Uterus (tissue), 2 donors: ENCODE results near the gene STYK1.

Experiments
- CTCF ChIP-seq, 4 experiments: fragments of 200-600 bp in 2 of 4; fragments of 450-650 bp in 2 of 4; sonication (generic) in 2 of 4; IDR thresholded peaks; one replicate each; pipeline ENCODE4 v1.5.1; 2016 to 2019; ENCODE audit warnings: antibody characterized with exemption in 4 of 4, mild to moderate bottlenecking in 2 of 4, moderate library complexity in 1 of 4
- POLR2A ChIP-seq, 2 donors: fragments of 450-650 bp; IDR thresholded peaks; one replicate each; pipeline ENCODE4 v1.6.1; 2016; ENCODE audit warnings: antibody characterized with exemption in 2 of 2, mild to moderate bottlenecking in 1 of 2, moderate library complexity in 1 of 2

DNA sequence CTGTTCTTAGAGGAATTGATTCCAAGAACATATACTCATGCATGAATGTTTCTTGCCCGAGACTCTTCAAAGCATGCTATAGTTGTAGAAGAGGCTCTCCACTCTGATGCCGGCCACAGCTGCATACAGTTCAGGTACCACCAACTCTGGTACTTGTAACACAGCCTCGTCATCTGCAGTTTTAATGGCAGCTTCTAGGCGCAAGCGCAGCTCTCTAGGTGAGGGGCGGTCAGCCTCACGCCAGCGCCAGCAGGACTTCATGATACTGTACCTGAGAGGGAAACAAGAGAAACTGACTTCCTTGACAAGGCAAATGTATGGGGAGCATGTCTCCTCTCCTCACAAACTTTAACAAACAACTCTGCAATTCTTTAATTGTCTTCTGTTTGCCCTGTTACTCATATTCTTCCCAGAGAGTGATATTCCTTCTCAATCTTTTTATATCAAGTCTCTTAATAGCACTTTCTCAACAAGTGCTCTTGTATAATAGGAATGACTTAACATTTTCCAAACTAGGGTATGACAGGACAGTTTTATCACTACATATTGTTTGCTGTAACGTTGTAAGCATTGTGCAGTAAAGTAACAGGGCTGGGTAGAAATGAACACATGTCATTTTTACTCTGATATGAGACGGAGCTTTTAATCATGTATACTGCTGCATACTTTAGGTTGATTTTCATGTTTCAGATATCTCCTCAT, 53.6 kb downstream of the STYK1 start:
- TF ChIP-seq CTCF (IDR thresholded peaks at IDR 0.05) (no peak), POLR2A (IDR thresholded peaks at IDR 0.05) (no peak)
